CMK (cell line): Measurements from ENCODE around the gene DAGLB.
"Not testable (repeated sequence)": the region's sequence is repeated elsewhere in the genome, so short reads cannot be mapped to it uniquely, and the experiment has no call there.

Experiments used
- DNase-seq: peaks from one replicate; pipeline ENCODE4 v3.0.0-alpha.2; 2010; ENCODE audit warnings: low read depth

DAGLB gene

DNA sequence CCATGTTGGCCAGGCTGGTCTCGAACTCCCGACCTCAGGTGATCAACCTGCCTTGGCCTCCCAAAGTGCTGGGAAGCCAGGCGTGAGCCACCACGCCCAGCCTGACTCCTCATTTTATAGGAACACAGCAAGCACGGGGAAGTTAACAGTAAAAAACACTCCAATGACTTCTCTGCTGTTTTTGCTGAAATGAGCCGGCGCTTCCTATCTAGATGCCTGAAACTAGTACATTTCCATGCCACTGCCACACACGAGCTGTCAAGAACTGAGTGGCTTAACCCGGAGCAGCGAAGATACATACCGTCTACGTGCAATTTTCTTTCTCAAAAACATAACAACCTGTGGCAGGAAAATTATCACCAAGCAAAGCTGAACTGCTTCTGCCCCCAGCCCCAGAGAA lies 16.8 kb downstream of the DAGLB start:
- DNase-seq: no peak

DNA sequence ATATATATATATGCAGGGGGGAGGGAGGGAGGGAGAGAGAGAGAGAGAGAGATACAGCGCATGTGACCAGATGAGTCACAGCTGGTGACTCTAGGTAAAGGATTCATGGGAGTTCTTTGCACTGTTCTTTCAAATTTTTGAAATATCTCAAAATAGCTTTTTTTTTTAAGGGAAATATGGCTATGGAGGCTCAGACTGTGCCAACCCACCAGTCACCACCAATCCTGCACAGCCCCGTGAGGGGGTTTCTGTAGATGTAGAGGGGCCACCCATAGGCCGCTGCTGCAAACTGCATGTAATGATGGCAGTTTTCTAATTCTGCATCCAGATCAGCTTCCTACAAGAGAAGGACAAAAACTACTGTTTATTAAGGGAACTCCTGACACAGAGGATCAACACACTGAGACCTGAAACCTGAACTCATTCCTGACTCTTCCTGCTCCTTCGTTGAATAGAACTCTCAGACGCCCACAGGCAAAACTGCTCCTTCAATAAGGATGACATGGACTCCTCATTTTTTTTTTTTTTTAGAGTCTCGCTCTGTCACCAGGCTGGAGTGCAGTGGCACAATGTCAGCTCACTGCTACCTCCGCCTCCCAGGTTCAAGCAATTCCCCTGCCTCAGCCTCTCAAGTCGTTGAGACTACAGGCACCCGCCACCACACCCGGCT lies 17.3 kb downstream of the DAGLB start:
- DNase-seq: no peak

DNA sequence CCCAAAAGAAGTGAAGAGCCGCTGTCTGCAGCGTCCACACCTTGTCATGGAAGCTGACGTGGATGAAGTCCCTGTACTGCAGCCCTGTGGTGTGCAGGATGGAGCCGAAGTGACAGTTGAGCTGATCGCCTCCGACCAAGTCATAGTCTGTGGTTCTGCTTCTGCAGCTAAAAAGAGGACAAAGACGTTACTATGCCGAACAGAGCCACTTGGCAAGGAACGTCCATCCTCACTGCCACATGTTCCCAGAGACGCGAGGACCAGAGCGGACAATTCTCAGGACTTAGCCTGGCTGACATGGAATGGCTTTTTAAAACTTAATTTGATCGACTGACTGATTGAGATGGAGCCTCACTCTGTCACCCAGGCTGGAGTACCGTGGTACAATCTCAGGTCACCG lies 21.8 kb downstream of the DAGLB start:
- DNase-seq: no peak

DNA sequence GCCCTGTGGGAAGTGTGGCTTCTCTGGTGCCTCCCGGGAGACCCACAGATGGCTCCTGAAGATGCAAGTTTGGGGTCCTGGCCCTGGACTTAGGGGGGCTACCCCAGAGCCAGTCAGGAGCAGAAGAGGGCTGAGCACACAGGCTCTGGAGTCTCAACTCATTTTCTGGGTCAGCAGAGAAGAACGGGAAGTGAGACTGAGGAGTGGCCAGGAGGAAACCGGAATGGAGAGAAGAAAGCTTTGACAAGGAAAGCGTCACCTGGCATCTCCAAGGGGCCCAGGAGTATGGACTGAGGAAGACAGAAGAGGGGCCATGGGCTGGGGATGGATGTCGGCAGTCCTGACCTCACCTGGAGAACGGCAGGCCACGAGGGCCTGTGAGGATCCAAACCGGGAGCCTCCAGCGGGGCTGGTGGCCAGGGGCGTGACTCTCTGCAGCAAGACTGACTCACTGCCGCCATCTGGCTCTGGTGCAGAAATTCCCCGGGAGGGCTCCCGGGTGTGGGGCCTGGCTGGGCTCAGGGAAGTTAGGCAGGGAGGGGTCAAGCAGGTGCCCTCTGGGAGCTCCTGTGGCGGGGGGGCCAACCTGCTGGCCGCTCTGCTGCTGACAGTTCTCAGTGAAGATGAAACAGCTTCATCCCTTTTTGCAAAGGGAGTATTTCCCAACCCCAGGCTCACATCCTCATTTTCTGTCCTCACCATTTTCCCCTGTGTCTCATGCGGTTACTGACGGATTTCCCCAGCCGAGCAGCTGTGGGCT lies 23.6 kb downstream of the DAGLB start:
- DNase-seq: no peak

DNA sequence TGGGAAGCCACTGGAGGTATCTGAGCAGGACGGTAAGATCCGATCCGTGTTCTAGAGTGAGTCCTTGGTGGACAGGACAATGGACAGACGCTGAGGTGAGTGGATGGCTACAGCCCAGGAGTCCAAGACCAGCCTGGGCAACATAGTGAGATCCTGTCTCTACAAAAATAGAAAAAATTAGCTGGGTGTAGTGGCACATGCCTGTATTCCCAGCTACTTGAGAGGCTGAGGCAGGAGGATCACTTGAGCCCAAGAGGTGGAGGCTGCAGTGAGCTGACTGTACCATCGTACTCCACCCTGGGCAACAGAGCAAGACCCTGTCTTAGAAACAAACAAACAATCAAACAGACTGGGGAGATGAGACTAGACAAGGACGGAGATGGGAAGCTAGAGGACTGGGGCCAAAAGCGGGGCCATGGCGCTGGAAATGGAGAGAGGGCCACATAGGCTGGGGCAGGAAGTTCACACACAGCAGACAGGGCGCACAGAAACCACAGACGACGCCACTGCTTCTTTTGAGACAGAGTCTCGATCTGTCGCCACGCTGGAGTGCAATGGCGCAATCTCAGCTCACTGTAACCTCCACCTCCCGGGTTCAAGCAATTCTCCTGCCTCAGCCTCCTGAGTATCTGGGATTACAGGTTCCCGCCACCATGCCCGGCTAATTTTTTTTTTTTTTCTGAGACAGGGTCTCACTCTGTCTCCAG lies 24.7 kb downstream of the DAGLB start:
- no peak for DNase-seq

DNA sequence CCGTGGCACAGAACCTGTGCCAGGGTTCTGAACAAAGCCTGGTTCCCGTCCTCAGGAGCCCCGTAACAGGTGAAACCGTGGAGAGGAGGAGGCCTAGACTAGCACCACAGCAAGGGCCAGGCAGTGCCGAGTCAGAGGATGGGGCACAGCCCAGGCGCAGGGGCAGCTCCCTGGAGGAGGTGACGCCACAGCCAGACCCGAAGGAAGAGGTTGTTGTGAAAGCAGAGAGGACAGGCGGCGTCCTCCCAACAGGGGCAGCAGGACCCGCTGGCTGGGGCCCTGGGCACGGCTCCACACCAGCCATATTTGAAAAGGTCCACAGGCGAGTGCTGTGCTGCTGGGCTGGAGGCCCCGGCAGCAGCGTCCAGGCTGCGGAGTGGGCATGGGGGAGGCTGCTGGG lies 25.7 kb downstream of the DAGLB start:
- no peak for DNase-seq

DNA sequence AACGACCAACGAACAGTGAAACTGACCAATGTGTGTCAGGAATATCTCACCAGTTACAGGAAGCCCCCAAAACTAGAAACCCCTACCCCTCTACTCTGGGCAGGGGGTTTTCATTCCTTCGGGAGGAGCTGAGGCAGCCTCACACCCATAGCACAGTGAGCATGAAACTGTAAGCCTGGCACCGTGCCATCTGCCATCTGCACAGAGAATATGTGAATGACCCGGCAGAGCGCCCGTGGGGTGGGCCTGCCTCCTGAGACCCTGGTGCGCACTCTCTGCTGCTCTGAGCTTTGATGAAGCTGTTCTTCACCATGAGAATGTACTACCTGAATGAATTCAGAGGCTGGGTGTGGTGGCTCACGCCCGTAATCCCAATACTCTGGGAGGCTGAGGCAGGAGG lies 27.1 kb downstream of the DAGLB start:
- no peak for DNase-seq

DNA sequence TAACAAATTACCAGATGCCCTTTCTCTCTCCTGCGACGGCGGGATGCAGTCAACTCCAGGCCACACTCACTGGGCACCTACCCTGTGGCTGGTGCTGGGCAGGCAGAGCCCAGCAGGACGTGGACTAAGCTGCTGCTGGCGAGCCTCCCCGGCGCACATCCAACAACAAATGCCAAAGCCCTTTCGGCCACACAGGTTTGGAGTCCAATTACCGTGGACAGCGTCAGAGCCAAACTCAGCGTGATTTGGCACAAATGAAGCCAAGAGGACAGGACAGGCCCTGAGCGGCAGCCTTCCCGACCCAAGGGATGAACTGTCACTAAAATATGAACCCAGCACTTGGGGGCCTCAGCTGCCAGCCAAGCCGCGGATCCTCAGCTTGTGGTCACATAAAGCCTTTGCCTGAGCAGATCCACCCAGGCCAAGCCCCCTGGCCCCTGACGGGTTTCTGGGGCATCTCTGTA lies 28.4 kb downstream of the DAGLB start:
- DNase-seq: no peak

DNA sequence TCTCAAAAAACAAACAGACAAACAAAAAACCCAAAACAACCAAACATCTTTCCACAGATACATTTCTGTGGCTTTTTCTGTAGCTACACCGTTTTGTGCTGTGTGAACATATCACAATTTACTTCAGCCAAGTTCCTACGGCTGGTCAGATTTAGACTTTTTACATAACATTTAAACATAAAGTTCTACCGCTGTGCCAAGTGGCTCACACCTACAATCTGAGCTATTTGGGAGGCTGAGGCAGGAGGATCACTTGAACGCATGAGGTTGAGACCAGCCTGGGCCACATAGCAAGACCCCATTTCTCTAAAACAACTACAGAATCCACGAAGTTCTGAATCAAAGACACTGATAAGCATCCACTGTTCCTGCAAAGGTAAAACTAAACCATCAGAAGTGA lies 30.3 kb downstream of the DAGLB start:
- no peak for DNase-seq

DNA sequence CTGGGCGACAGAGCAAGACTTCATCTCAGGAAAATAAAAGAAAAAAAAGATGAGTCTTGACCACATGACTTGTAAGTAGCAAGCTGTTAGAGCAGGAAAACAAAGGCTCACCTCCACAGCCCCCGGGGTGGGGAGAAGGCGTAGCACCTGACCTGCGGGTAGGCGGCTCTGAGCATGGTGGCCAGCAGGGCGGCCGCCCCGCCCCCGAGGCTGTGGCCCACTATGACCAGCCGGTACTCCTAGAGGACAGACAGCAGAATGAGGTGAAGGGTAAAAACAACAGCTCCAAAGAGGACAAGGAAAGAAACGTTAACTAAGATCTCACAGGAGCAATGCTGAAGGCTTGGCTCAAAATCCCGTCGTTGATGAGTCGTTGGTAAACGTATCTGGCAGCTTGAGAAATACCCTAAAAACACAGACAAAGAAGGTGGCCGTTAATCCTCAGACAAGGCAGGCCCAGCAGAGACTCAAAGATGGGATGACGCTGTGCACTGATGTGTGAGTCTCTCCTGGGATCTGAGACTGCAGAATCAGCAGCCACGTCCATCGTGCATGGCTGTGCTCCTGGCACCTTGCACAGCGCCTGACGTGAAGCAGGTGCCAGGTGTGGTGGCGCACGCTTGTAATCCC lies 31.1 kb downstream of the DAGLB start:
- DNase-seq: no peak

DNA sequence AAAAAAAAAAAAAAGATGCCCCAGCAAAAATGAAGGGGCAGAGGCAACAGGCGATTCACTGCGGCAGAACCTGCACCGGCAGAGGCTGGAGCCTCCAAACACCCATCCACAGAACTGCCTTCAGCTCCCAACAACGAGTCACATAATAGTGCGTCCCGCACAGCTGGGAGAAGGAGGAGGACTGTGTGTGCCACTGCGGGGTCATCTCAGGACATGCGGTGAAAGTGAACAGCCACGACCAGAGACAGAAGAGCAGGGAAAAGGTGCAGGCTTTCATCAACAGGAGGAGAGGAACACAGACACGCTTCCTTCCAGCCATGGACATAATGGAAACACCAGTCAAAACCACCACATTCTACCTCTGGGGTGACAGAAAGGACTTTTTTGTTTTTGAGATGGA lies 34.1 kb downstream of the DAGLB start:
- no peak for DNase-seq

DNA sequence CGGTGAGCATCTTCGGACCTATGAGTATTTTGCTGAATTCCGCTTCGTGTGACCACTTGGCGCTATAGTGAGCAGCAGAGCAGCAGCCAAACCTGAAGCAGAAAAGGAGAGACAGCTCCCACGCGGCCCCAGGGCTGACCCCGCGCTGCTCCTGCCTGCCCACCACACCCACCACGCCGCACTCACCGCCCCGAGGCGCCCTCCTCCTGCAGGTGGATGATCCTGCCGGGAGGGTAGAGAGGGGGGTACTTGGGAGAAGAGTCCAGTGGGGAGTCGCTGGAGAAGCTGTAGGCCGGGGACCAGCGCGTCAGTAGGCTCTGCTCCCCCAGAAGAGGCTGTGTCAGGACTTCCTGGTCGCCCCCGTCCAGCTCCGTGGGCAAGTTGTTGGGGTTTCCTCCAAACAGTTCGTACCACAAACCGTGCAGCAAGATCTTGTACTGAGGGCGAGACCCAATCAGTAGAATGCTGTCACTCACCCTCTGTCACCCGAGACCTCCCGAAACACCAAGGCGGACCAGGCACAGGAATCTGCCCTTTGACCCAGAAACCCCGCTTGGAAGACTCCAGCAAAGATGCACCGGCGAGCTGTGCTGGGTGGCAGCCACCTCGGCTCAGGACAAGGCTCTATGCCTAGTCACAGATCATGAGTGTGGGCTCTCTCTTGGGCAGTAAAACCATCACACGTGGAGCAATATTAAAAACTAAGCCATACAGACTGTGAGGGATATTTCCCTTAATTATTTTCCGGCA lies 37.6 kb downstream of the DAGLB start:
- DNase-seq: no peak

DNA sequence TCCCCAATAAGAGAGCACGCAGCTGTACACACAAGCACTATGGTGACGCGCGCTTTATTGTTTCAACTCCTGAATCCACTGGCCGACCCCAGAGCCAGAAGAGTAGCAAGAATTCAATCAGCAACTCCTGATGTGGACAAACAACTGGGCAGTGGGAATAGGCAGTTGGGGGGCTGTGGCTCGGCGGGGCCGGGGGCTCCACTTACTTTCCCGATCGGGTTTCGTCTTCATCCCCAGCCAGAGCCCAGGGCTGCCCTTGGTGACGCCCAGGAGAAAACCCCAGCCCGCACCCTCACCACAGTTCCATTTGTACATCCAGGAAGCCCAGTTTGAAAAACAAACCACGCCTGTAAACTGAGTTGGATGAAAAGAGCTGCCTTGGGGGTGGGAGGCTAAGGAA lies 38.7 kb downstream of the DAGLB start:
- DNase-seq: no peak

DNA sequence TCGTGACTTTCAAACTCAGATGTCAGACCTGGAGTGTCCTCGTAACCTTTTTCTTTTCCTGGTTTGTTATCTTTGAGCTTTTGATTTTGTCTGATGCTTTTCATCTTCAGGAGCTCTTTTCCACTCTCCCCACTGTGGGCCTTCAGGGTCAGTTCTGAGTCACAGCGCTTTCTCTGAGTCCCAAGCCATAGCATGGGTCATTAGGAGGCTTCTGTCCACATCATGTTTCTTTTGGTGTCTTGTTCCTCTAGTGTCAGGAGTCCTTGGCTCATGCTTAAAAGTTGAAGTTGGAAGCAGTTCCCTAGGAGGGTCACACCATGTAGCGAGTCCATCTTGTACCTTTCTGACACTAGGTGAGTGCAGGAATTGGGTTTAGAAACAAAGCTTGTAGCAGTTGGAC lies 40.3 kb downstream of the DAGLB start:
- no peak for DNase-seq

DNA sequence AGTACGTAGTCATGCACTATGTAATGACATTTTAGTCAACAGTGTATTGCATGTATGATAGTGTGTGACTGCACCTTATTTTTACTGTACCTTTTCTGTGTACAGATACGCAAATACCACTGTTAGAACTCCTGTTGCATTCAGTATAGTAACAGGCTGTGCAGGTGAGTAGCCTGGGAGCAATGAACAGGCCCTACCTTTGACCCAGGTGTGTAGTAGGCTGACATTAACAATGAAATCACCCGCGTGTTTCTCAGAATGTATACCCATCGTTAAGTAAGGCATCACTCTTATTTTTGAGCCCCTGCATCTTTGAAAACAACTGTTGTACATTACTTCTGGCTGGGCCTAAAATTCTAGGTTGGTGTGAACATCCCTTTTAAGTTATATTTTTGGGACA lies 41.6 kb downstream of the DAGLB start:
- no peak for DNase-seq

DNA sequence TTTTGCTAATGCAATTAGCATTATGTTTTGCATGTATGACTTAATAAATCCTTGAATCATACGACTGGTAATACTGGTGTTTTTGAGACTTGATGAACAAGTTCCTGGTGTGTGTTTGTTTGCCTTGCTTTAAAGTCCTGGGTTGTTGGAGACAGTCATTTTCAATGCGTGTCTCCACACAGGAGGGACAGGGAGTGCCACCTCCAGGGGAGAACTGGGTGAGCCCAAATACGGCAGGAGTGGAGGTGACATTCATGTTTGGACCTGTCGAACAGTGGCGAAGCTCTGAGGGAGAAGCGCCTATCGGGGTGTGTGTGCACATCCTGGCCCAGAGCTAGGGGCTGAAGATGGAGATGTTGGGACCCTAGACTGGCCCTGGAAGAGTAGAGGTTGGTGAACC lies 43.8 kb downstream of the DAGLB start:
- DNase-seq: no peak

DNA sequence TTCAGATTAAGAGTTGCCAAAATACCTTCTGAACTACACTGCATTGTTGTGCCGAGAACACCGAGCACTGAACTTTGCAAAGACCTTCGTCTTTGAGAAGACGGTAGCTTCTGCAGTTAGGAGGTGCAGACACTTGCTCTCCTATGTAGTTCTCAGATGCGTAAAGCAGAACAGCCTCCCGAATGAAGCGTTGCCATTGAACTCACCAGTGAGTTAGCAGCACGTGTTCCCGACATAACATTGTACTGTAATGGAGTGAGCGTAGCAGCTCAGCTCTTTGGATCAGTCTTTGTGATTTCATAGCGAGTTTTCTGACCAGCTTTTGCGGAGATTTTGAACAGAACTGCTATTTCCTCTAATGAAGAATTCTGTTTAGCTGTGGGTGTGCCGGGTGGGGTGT lies 45.0 kb downstream of the DAGLB start:
- DNase-seq: no peak

DNA sequence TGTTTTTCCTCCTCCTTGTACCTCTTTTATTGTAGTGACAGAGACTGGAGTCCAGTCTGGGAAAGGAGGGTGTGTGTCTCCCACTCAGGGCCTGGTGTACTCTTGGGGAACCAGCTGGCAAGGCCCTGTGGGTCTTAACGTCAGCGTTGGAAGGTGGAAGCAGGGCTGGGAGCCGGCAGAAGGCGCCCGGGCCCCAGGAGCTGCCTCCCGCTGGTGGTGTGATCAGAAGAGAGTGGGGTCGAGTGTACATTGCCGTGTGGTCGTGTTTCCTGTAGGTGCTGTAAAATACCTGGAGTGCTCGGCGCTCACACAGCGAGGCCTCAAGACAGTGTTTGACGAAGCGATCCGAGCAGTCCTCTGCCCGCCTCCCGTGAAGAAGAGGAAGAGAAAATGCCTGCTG lies 45.7 kb downstream of the DAGLB start:
- DNase-seq: no peak

DNA sequence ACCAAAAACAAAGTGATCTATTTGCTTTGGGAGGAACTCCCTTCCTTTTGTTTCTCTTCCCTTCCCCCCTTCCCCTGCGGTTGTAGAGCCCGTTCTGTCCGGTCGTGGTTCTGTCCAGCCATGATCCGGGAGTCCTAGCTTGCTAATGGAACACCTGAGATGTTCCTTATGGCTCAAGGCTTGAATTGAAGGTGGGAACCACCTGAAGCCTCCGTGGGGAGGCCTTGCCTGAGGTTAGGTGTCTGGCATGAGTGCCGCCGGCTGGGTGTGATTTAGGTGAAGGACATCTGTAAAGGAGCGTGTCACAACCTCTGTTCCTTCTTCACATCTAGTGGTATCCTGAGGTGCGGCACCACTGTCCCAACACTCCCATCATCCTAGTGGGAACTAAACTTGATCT lies 46.2 kb downstream of the DAGLB start:
- DNase-seq: no peak

DNA sequence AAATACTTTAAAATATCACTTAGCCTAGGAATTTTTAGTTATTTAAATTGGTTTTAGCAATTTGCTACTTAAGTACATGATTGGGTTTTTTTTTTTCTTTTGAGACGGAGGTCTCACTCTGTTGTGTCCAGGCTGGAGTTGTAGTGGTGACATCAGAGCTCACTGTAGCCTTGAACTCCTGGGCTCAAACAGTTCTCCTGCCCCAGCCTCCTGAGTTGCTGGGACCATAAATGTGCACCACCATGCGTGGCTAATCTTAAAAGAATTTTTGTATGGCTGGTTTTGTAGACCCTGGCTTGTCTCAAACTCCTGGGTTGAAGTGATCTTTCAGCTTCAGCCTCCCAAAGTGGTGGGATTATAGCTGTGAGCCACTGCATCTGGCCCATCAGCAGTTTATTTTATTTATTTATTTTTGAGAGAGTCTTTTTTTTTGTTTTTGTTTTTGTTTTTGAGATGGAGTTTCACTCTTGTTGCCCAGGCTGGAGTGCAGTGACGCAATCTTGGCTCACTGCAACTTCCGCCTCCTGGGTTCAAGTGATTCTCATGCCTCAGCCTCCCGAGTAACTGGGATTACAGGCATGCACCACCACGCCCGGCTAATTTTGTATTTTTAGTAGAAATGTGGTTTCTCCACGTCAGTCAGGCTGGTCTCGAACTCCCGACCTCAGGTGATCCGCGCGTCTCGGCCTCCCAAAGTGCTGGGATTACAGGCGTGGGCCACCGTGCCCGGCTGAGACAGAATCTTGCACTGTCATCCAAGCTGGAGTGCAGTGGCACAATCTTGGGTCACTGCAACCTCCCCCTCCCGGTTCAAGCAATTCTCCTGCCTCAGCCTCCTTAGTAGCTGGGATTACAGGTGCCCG lies 47.3 kb downstream of the DAGLB start:
- DNase-seq: not testable (repeated sequence)

DNA sequence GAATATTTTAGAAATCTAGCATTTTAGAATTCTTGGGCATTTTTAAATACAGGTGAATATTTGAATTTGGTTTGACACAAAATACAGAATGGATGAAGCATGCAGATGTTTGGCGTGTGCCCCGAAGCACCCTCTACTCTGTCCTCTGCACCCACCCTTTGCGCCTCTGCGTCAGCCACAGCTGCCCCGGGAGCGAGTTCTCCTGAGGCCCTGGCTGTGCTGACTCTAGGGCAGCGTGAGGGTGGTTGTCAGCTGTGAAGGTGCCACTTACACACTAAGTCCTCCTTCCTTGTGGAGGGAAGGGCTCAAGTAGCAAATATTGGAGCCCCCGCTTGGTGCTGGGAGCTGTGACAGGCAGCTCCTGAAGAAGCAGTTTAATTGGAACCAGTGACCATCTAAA lies 48.4 kb downstream of the DAGLB start:
- DNase-seq: no peak
